ENCODE results near the gene ITPA. TPM values are rescaled to one million over a fixed set of nuclear protein-coding genes. Genes with fewer than 3 reads are reported as not detected.

The ITPA gene
- total and polyA plus RNA-seq, 2 of the 8 experiments (the other 6 are each of a cell fraction or from before 2014, with no cell fraction given) = 88.2 to 94.0 TPM

- TF ChIP-seq EGR1 (IDR thresholded peaks at IDR 0.05; ENCODE audit: borderline replicate concordance, low read depth, low read length) (no peak), GTF2F1 (IDR thresholded peaks at IDR 0.05; ENCODE audit: borderline replicate concordance, low read depth, low read length) (no peak), SIN3A (conservative IDR thresholded peaks at IDR 0.05 in 1 of 2, IDR thresholded peaks at IDR 0.05 in 1 of 2; ENCODE audit: low read depth in 1 of 2, low read length in 2 of 2) (0 out of 4 replicates have a peak, but pooled peaks of 1 of the 2 experiments have one; percentile 5), CBX5 (IDR thresholded peaks at IDR 0.05; ENCODE audit: low read depth, low read length) (no peak)
These were observed 34.6 kb upstream of the ITPA start (continued) for GRCh38 chr20:3174442-3175261.
